ENCODE data around the gene PSD4.

DNA sequence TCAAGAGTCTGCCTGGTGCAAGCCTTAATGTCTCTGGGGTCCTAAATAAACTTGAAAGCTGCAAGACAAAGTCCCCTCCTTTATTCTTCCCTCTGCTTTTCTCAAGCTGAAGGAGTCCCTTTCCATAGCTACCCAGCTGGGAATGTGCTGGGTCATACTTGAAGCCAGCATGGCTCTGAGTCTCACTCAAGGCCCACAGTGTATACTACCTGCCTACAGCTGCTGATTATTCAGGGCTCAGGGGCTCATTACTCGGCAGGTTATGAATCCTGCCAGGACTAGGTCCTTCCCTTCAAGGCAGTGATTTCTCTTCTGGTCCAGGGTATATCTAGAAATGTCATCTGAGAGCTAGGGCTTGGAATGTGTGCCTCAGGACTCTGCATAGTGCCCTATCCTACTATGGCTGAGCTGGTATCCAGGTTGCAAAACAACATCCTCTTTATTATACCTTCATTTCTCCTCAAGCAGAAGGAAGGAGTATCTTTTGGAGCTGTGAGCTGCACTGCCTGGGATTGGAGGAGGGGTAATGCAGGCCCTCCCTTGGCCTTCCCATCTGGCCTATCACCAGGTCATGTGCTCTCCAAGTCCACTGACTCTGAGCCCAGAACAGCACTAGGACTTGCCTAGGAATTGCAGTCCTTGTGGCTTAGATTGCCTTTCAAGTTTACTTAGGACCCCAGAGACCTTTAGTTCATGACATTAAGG is 24.1 kb upstream of the PSD4 start:
- TF ChIP-seq SUZ12 (IDR thresholded peaks at IDR 0.05; ENCODE audit: extremely low read depth, insufficient read depth, insufficient read length) (no peak), YY1 (IDR thresholded peaks at IDR 0.05; ENCODE audit: insufficient read depth, insufficient read length) (no peak), ZNF274 (IDR thresholded peaks at IDR 0.05; ENCODE audit: low read depth, low read length) (no peak)

All from NT2/D1 (cell line).